Fibroblast of skin of scalp (primary cell): ENCODE data around the gene GNAT3. TPM values are rescaled to one million over a fixed set of nuclear protein-coding genes. Genes with fewer than 3 reads are reported as not detected.

Source experiments
- DNase-seq: peaks from one replicate; pipeline ENCODE4 v3.0.0-alpha.2; 2013
- polyA plus RNA-seq, 2 experiments: library from polyadenylated mRNA; unstranded; fragments of 120-200 nt; gene quantifications; one replicate each; pipeline ENCODE4 v1.2.1, GENCODE V29; 2013; ENCODE audit not compliant: insufficient read length in 2 of 2

The GNAT3 gene
- polyA plus RNA-seq (2013, experiment 1 of 2; ENCODE audit: insufficient read length): not detected
- polyA plus RNA-seq (2013, experiment 2 of 2; ENCODE audit: insufficient read length): not detected

- DNase-seq: no peak
Measured at GRCh38 chr7:80511964-80512363, at the start of gene GNAT3. Gene GNAT3, minus strand, starts transcription at chr7:80512064. Its CDS starts 138 bp downstream, at chr7:80511926.

- no peak for DNase-seq
Measured at GRCh38 chr7:80558116-80558515, 46.3 kb upstream of the GNAT3 start.

- DNase-seq: no peak
Measured at GRCh38 chr7:80552031-80552694, 40.3 kb upstream of the GNAT3 start.

- DNase-seq: no peak
Measured at GRCh38 chr7:80550005-80550404, 38.1 kb upstream of the GNAT3 start.

- DNase-seq: no peak
Measured at GRCh38 chr7:80548840-80549530, 37.1 kb upstream of the GNAT3 start.

- peak; percentile 91 for DNase-seq
Measured at GRCh38 chr7:80542398-80542797, 30.5 kb upstream of the GNAT3 start.

GRCh38 chr7:80540836-80541235, 29.0 kb upstream of the GNAT3 start:
- peak; percentile 10 for DNase-seq

GRCh38 chr7:80537091-80537490, 25.2 kb upstream of the GNAT3 start:
- no peak for DNase-seq

- DNase-seq: no peak
Measured at GRCh38 chr7:80536426-80536825, 24.6 kb upstream of the GNAT3 start.

- DNase-seq: no peak
Measured at GRCh38 chr7:80533287-80533686, 21.4 kb upstream of the GNAT3 start.

GRCh38 chr7:80532153-80532552, 20.3 kb upstream of the GNAT3 start:
- no peak for DNase-seq

- DNase-seq: no peak
Measured at GRCh38 chr7:80530136-80530535, 18.3 kb upstream of the GNAT3 start.

DNA sequence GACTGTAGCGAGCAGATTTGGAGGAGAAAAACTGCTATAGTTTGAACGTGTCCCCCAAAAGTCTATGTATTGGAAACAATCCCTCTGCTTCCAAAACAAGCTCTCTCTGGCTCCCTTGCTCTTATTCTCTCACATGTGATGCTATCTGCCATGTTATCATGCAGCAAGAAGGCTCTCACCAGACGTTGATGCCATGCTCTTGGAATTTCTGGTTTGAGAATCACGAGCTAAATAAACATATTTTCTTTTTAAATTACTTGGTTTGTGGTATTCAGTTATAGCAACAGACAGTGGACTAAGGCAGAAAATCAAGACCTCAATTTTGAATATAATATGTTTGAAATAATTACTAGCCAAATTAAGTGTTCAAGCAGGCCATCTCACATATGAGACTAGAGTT, 17.5 kb upstream of the GNAT3 start:
- peak; percentile 57 for DNase-seq

- DNase-seq: no peak
Measured at GRCh38 chr7:80528689-80529088, 16.8 kb upstream of the GNAT3 start.

GRCh38 chr7:80526472-80526871, 14.6 kb upstream of the GNAT3 start:
- DNase-seq: no peak

- DNase-seq: no peak
Measured at GRCh38 chr7:80524693-80525092, 12.8 kb upstream of the GNAT3 start.

GRCh38 chr7:80521809-80522208, 9.9 kb upstream of the GNAT3 start:
- DNase-seq: no peak

- DNase-seq: no peak
Measured at GRCh38 chr7:80520199-80520598, 8.3 kb upstream of the GNAT3 start.

DNA sequence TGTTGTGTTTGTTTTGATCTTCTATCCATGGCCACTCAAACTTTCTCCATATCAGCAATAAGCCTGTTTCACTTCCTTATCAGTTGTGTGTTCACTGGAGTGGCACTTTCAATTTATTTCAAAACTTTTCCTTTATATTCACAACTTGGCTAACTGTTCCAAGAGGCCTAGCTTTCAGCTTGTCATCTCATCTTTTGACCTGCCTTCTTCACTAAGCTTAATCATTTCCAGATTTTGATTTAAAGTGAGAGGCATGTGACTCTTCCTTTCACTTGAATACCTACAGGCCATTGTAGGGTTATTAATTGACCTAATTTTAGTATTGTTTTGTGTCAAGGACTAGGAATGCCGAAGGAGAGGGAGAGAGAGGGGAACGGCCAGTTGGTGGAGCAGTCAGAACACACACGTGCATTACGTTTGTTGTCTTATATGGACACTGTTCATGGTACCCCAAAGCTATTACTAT, 5.5 kb upstream of the GNAT3 start:
- DNase-seq: no peak

DNA sequence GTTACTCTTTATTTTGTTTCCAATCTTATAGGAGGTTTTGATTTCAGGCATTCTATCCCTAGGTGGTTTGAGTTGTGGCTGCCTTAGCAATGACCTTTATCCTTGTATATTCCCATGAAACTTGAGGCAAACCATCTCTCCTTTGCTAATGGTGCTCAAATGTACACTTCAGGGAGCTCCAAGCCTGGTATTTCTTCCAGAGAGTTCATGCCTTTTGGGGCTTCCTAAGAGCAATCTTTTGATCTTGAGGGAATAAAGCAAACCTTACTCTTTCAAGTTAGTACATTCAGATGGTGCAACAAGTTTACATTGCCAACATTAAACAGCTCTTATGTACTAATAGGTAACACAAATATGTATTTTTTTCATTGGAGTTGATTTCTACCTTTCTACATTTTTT, 3.4 kb upstream of the GNAT3 start:
- DNase-seq: no peak

- DNase-seq: no peak
Measured at GRCh38 chr7:80510021-80510420, 1.8 kb downstream of the GNAT3 start.

- no peak for DNase-seq
Measured at GRCh38 chr7:80508440-80508839, 3.4 kb downstream of the GNAT3 start.

DNA sequence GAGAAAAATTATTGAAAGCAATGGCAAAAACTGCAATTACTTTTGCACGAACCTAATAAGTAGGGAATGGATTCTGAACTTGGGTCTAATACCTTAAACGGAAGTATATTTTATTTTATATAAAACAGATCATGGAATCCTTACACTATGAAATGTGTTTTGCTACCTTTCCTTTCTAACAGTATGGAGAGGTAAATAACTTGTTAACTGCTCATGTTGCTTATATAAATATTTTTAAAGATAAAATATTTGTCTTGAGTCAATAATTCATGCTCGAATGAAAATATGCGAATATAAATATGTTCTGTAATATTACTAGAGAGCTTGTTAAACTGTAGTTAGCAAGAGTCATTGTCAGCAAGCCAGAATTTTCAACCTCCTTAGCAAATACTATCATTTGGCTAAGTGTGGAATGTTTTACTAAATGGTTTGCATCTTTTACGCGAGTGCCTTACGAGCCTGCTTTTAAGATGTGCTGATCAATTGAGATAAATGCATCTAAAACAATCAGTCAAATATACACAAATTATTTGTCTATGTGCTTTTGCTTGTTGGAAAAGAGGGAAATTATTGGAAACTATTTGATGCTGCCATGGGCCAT, 5.9 kb downstream of the GNAT3 start:
- no peak for DNase-seq

DNA sequence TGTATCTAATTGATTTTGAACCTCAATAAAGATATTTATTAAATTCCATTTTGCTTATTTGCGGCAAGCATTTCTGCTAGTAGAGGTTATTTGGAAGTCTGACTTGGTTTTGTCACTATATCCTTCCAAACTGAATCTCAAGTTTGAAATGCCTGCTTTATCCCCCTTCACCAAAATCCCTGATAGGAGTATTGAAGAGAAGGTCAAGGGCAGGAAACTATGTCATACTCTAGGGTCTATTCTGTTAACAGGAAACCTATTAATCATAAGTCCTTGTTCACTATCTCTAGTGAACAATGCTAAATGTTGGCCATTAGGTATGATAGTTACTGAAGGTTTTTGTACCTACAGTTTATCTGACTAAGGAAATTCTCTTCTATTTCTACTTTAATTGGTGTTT, 11.5 kb downstream of the GNAT3 start:
- no peak for DNase-seq
